ENCODE measurements around the gene LHFPL3.

DNA sequence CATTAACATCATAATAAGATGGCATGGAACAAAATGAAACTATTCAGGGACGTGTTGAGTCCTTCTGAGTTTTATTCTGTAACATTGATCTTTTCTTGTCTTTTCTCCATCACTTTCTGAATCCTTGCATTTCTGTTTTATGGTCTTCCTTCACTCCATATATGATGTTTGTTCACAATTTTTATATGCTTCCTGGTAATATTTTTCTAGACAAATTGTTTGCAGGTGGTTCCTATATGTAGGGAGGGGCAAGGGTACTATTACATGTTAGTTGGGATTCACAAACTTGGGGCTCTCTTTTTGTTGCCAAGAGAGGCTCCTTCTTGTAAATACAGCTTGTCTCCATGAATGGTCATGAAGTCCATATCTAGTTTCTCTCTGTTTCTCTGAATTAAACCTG lies 159.2 kb downstream of the LHFPL3 start:
- TF ChIP-seq, protein P1, sequence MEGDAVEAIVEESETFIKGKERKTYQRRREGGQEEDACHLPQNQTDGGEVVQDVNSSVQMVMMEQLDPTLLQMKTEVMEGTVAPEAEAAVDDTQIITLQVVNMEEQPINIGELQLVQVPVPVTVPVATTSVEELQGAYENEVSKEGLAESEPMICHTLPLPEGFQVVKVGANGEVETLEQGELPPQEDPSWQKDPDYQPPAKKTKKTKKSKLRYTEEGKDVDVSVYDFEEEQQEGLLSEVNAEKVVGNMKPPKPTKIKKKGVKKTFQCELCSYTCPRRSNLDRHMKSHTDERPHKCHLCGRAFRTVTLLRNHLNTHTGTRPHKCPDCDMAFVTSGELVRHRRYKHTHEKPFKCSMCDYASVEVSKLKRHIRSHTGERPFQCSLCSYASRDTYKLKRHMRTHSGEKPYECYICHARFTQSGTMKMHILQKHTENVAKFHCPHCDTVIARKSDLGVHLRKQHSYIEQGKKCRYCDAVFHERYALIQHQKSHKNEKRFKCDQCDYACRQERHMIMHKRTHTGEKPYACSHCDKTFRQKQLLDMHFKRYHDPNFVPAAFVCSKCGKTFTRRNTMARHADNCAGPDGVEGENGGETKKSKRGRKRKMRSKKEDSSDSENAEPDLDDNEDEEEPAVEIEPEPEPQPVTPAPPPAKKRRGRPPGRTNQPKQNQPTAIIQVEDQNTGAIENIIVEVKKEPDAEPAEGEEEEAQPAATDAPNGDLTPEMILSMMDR (IDR thresholded peaks at IDR 0.05; ENCODE audit: low read length), result no peak
- no peak for TF ChIP-seq EZH2 (IDR thresholded peaks at IDR 0.05; ENCODE audit: borderline replicate concordance, low read length)

Data from OCI-LY1 (cell line).